Tongue (tissue), 2 donors: ENCODE measurements around the gene OSER1. TPM values are rescaled to one million over a fixed set of nuclear protein-coding genes. Genes with fewer than 3 reads are reported as not detected.

Experiments used
- DNase-seq: peaks from one replicate; pipeline ENCODE4 v3.0.0-alpha.2; 2015
- total RNA-seq: library from RNA; depleted of rRNA; stranded (reverse); fragments of >200 nt; gene quantifications from one replicate; pipeline ENCODE4 v1.2.3, GENCODE V29; 2014

Gene OSER1
- total RNA-seq, 1 donor from 2014 or later, result 45.6 TPM

- DNase-seq, result no peak
These were observed 36.7 kb downstream of the OSER1 start for GRCh38 chr20:44173846-44174245.

- no peak for DNase-seq
These were observed 37.5 kb downstream of the OSER1 start for GRCh38 chr20:44173116-44173515.

GRCh38 chr20:44172572-44172950 is 38.0 kb downstream of the OSER1 start:
- DNase-seq, result no peak

GRCh38 chr20:44171775-44172571 is 38.6 kb downstream of the OSER1 start:
- no peak for DNase-seq

- DNase-seq, result no peak
These were observed 39.7 kb downstream of the OSER1 start for GRCh38 chr20:44170816-44171410.

GRCh38 chr20:44167736-44168135 is 42.8 kb downstream of the OSER1 start:
- DNase-seq, result no peak

- peak; percentile 74 for DNase-seq
These were observed 44.1 kb downstream of the OSER1 start for GRCh38 chr20:44166477-44166876.

- DNase-seq, result no peak
These were observed 44.6 kb downstream of the OSER1 start for GRCh38 chr20:44166008-44166407.

- no peak for DNase-seq
These were observed 50.4 kb downstream of the OSER1 start for GRCh38 chr20:44160133-44160532.

- DNase-seq, result no peak
These were observed 50.9 kb downstream of the OSER1 start for GRCh38 chr20:44159711-44160110.

- DNase-seq, result no peak
These were observed 51.4 kb downstream of the OSER1 start for GRCh38 chr20:44159125-44159524.

GRCh38 chr20:44157061-44157460 is 53.5 kb downstream of the OSER1 start:
- DNase-seq, result no peak

- no peak for DNase-seq
These were observed 56.0 kb downstream of the OSER1 start for GRCh38 chr20:44154521-44155001.

GRCh38 chr20:44153636-44154043 is 56.9 kb downstream of the OSER1 start:
- peak; percentile 57 for DNase-seq

GRCh38 chr20:44151621-44152416 is 58.8 kb downstream of the OSER1 start:
- DNase-seq, result no peak

GRCh38 chr20:44146272-44146671 is 64.3 kb downstream of the OSER1 start:
- DNase-seq, result no peak

Other genes starting within 250 kb of the OSER1 start
- gene JPH2, start 23.6 kb downstream of the OSER1 start, total RNA-seq, result 188 TPM
- gene GDAP1L1, start 36.5 kb upstream of the OSER1 start, total RNA-seq, result not detected
- 10.2 TPM for gene FITM2, start 100.4 kb upstream of the OSER1 start, total RNA-seq
- not detected for gene R3HDML, start 126.3 kb upstream of the OSER1 start, total RNA-seq
- gene HNF4A, start 144.9 kb upstream of the OSER1 start, total RNA-seq, result not detected